Ishikawa (cell line): ENCODE data around the gene MAPKBP1.

Source experiments
- CEBPB ChIP-seq: IDR thresholded peaks from 2 replicates; pipeline ENCODE4 v1.6.1; 2012
- EP300 ChIP-seq: IDR thresholded peaks from 2 replicates; pipeline ENCODE4 v1.6.1; 2012; ENCODE audit warnings: borderline replicate concordance
- MAX ChIP-seq: IDR thresholded peaks from 2 replicates; pipeline ENCODE4 v1.6.1; 2012
- YY1 ChIP-seq: IDR thresholded peaks from 2 replicates; pipeline ENCODE4 v1.6.1; 2012; ENCODE audit warnings: low read depth
- ZBTB7A ChIP-seq: IDR thresholded peaks from 2 replicates; pipeline ENCODE4 v1.6.1; 2012; ENCODE audit warnings: low read depth

GRCh38 chr15:41841131-41841530 lies 66.8 kb downstream of the MAPKBP1 start:
- TF ChIP-seq EP300 (no peak), CEBPB (no peak), MAX (no peak), ZBTB7A (no peak), YY1 (no peak)
